Calu3 (cell line): ENCODE data around the gene RANBP3. TPM values are rescaled to one million over a fixed set of nuclear protein-coding genes. Genes with fewer than 3 reads are reported as not detected.

Source experiments
- BruUV-seq: library from RNA; stranded (reverse); fragments of 400-500 nt; replicated peaks from 2 replicates; lab custom pipeline; 2021; lab: Mats Ljungman, UMichigan
- CTCF ChIA-PET: fragments of 300-600 bp; sonication (Branson Sonifier 250); formaldehyde crosslinking; loops from one replicate; lab custom pipeline; 2022; ENCODE audit warnings: antibody characterized with exemption; lab: Charles Lee
- DNase-seq: peaks from one replicate; pipeline ENCODE4 v3.0.0; 2022
- H3K27ac Mint-ChIP-seq: one replicate; pipeline ENCODE4 v1.8.0; 2022; ENCODE audit warnings: mixed read lengths; ENCODE audit not compliant: unreplicated experiment
- H3K27me3 Mint-ChIP-seq: one replicate; pipeline ENCODE4 v1.8.0; 2022; ENCODE audit warnings: mixed read lengths; ENCODE audit not compliant: unreplicated experiment
- H3K36me3 Mint-ChIP-seq: one replicate; pipeline ENCODE4 v1.8.0; 2022; ENCODE audit warnings: mild to moderate bottlenecking, moderate library complexity, mixed read lengths; ENCODE audit not compliant: insufficient read depth, unreplicated experiment
- H3K4me1 Mint-ChIP-seq: one replicate; pipeline ENCODE4 v1.8.0; 2022; ENCODE audit warnings: mild to moderate bottlenecking, low read depth, mixed read lengths; ENCODE audit not compliant: unreplicated experiment
- H3K4me3 Mint-ChIP-seq: one replicate; pipeline ENCODE4 v1.8.0; 2022; ENCODE audit warnings: mild to moderate bottlenecking, low read depth, moderate library complexity, mixed read lengths; ENCODE audit not compliant: unreplicated experiment
- H3K9me3 Mint-ChIP-seq: one replicate; pipeline ENCODE4 v1.8.0; 2022; ENCODE audit warnings: low read depth, mixed read lengths; ENCODE audit not compliant: unreplicated experiment
- CTCF ChIP-seq: fragments of 200-600 bp; IDR thresholded peaks from one replicate; pipeline ENCODE4 v1.8.0; 2022; ENCODE audit warnings: antibody characterized with exemption; ENCODE audit not compliant: unreplicated experiment
- intact Hi-C: fragments of 100-400 bp; cut with micrococcal nuclease; formaldehyde crosslinking; loops from one replicate; pipeline ENCODE4 v1.10.0; 2022; ENCODE audit not compliant: unreplicated experiment
- total RNA-seq: library from RNA; stranded (reverse); gene quantifications from 2 replicates; pipeline ENCODE4 v1.2.3, GENCODE V29; 2022

Gene RANBP3
- total RNA-seq, 1 experiment from 2014 or later = 58.4 TPM

GRCh38 chr19:5882421-5882968 lies 95.4 kb downstream of the RANBP3 start:
- Mint-ChIP-seq H3K27me3 (peaks cover 26% of the 10 kb centered on the region), H3K4me1 (no peaks in the 10 kb centered on the region), H3K4me3 (no peak overlapping the region), H3K36me3 (no peaks in the 10 kb centered on the region), H3K27ac (no peak overlapping the region), H3K9me3 (no peaks in the 10 kb centered on the region)
- intact Hi-C loops = no loop called here
- DNase-seq = no peak
- BruUV-seq = no TSS peak
- TF ChIP-seq CTCF = no peak
- CTCF ChIA-PET = no interaction called here

GRCh38 chr19:5881543-5882299 lies 96.2 kb downstream of the RANBP3 start:
- CTCF ChIA-PET = no interaction called here
- no TSS peak for BruUV-seq
- Mint-ChIP-seq H3K27me3 (peaks cover 26% of the 10 kb centered on the region), H3K4me3 (no peak overlapping the region), H3K27ac (no peak overlapping the region), H3K9me3 (no peaks in the 10 kb centered on the region), H3K36me3 (no peaks in the 10 kb centered on the region), H3K4me1 (no peaks in the 10 kb centered on the region)
- TF ChIP-seq CTCF = no peak
- intact Hi-C loops = no loop called here
- DNase-seq = no peak

DNA sequence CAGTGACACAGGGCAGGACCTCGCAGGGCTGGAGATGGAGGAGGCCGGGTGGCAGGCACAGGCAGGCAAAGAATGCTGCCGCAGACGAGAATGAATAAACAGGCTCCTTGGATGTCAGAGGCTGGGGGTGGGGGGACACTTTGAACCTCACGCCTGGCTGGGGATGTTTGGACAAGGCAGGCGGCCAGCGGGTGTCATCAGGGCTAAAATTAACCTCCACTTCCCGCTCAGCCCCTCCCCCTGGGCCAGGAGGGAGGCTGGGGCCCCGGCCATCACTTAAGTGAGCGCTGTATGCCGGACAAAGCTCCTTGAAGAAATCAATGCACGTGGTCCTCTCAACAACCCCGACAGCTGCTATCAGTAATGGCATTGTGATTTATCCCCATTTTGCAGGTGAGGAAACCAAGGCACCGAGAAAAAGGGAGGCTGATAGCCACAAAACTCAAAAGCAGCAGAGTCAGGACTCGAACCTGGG lies 97.3 kb downstream of the RANBP3 start:
- intact Hi-C loops = no loop called here
- no peaks in the 10 kb centered on the region for H3K4me1 Mint-ChIP-seq
- CTCF ChIA-PET = no interaction called here
- H3K27ac Mint-ChIP-seq = no peak overlapping the region
- peaks cover 23% of the 10 kb centered on the region for H3K27me3 Mint-ChIP-seq
- BruUV-seq = no TSS peak
- no peak overlapping the region for H3K4me3 Mint-ChIP-seq
- H3K36me3 Mint-ChIP-seq = no peaks in the 10 kb centered on the region
- no peak for TF ChIP-seq CTCF
- DNase-seq = no peak
- H3K9me3 Mint-ChIP-seq = no peaks in the 10 kb centered on the region

DNA sequence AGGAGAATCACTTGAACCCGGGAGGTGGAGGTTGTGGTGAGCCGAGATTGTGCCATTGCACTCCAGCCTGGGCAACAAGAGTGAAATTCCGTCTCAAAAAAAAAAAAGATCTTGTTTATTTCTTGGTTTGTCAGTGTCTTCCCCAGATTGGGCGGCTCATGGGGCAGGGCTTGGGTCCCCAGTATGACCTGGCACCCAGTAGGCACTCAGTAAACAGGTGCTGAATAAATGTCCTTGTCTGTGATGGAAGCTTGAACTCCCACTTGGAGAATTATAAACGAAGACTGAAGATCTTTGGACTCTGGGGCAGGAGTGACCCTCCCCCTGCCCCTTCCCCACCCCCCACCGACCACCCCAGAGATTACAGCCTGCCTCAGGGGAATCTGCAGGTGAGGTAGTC lies 97.7 kb downstream of the RANBP3 start:
- no peak overlapping the region for H3K4me3 Mint-ChIP-seq
- DNase-seq = no peak
- BruUV-seq = no TSS peak
- peaks cover 18% of the 10 kb centered on the region for H3K27me3 Mint-ChIP-seq
- intact Hi-C loops = no loop called here
- H3K27ac Mint-ChIP-seq = no peak overlapping the region
- H3K4me1 Mint-ChIP-seq = no peaks in the 10 kb centered on the region
- no peaks in the 10 kb centered on the region for H3K9me3 Mint-ChIP-seq
- no peaks in the 10 kb centered on the region for H3K36me3 Mint-ChIP-seq
- CTCF ChIA-PET = no interaction called here
- no peak for TF ChIP-seq CTCF
